Measurements from ENCODE around the gene TTC9B. TPM values are rescaled to one million over a fixed set of nuclear protein-coding genes. Genes with fewer than 3 reads are reported as not detected.

The TTC9B gene
- total RNA-seq, 1 donor = not detected

DNA sequence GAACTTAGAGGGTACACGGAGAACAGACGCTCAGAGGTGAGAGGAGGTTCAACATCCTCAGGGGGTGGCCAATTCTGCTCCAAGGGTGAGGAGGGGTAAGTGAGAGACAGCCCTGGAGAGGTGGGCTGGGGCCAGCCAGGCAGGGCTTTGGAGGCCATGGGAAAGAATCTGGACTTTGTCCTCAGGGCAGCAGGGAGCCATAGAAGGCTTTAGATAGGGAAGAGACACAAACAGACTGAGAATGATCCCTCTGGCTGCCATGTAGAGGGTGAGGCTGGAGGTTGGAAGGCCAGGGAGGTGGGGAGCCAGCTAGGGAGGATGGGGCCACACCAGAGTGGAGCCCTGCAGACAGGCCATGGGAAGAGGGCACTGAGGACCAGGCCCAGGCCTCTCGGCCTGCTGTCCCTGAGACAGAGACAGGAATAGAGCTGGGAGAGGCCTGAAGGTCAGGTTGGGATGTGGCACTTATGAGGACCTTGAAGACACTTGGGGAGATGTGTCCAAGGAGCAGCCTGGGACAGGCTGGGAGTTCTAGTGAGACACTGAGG lies 37.5 kb upstream of the TTC9B start:
- no peak overlapping the region for H3K4me3 ChIP-seq (ENCODE audit: low read depth, low read length)
- TF ChIP-seq, protein P1, sequence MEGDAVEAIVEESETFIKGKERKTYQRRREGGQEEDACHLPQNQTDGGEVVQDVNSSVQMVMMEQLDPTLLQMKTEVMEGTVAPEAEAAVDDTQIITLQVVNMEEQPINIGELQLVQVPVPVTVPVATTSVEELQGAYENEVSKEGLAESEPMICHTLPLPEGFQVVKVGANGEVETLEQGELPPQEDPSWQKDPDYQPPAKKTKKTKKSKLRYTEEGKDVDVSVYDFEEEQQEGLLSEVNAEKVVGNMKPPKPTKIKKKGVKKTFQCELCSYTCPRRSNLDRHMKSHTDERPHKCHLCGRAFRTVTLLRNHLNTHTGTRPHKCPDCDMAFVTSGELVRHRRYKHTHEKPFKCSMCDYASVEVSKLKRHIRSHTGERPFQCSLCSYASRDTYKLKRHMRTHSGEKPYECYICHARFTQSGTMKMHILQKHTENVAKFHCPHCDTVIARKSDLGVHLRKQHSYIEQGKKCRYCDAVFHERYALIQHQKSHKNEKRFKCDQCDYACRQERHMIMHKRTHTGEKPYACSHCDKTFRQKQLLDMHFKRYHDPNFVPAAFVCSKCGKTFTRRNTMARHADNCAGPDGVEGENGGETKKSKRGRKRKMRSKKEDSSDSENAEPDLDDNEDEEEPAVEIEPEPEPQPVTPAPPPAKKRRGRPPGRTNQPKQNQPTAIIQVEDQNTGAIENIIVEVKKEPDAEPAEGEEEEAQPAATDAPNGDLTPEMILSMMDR (IDR thresholded peaks at IDR 0.05; ENCODE audit: insufficient read depth, low read length) = no peak
- DNase-seq (ENCODE audit: low read depth) = no peak

GRCh38 chr19:40254714-40255418 lies 36.7 kb upstream of the TTC9B start:
- DNase-seq (ENCODE audit: low read depth) = no peak
- TF ChIP-seq, protein P1 (IDR thresholded peaks at IDR 0.05; ENCODE audit: insufficient read depth, low read length) = no peak
- no peak overlapping the region for H3K4me3 ChIP-seq (ENCODE audit: low read depth, low read length)

- DNase-seq (ENCODE audit: low read depth) = no peak
- H3K4me3 ChIP-seq (ENCODE audit: low read depth, low read length) = no peak overlapping the region
- TF ChIP-seq, protein P1 (IDR thresholded peaks at IDR 0.05; ENCODE audit: insufficient read depth, low read length) = no peak
These were observed 35.5 kb upstream of the TTC9B start for GRCh38 chr19:40253611-40254092.

DNA sequence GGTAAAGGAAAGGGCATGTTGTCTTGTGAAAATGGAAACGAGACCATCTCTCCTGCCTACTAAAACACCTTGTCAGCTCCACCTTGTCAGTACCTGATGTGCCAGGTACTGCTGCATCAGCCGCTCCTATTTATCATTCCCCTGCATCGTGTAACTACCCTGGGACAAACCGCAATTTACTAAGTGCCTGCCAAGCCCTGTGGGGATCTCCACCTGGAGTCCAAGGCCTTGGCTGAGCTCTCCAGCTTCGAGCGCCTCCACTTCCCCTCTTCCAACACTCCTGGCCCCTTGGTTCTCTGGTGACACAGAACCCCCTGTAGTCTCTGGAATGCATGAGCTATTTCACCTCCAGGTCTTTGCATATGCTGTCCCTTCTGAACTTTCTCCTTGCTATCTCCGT lies 34.2 kb upstream of the TTC9B start:
- TF ChIP-seq, protein P1 (IDR thresholded peaks at IDR 0.05; ENCODE audit: insufficient read depth, low read length) = no peak
- no peak for DNase-seq (ENCODE audit: low read depth)
- H3K4me3 ChIP-seq (ENCODE audit: low read depth, low read length) = no peak overlapping the region

DNA sequence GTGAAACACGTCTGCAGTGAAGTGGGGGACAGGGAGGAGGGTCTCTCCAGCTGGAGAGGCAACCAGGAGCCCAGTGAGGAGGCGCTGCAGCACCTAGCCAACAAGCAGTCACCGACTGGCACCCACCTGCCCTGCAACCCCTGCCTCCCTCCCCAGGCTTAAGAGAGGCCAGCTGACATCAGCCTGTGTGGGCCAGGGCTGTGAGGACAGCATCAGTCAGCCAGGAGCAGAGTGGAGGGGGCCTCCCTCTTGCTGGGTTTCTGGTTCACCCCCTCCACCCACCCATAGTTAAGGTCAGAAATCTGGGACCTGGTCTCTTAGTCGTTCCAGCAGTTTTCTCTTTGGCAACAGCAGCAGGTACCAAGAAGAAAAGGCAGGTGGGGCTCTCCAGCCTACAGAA lies 33.8 kb upstream of the TTC9B start:
- no peak overlapping the region for H3K4me3 ChIP-seq (ENCODE audit: low read depth, low read length)
- DNase-seq (ENCODE audit: low read depth) = no peak
- TF ChIP-seq, protein P1 (IDR thresholded peaks at IDR 0.05; ENCODE audit: insufficient read depth, low read length) = no peak

DNA sequence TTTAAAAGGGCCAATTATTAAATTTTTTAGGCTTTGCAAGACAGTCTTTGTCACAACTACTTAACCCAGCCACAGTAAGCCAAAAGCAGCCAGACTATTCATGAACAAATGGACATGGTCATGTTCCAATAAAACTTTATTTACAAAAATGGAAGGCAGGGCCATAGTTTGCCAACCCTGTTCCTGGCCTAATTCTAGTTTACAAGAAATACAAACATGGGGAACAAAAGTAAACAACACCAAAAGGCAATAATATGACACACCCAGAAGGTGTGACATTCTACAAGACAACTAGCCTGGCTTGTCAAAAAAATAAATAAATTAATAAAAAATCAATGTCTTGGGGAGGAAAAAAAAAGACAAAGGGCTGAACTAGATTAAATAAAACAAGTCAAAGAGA lies 33.1 kb upstream of the TTC9B start:
- no peak overlapping the region for H3K4me3 ChIP-seq (ENCODE audit: low read depth, low read length)
- TF ChIP-seq, protein P1 (IDR thresholded peaks at IDR 0.05; ENCODE audit: insufficient read depth, low read length) = no peak
- no peak for DNase-seq (ENCODE audit: low read depth)

Data from fibroblast of the aortic adventitia (primary cell).